GM10248 (cell line): ENCODE results near the gene SYK.

Experiments used
- CTCF ChIA-PET: fragments of 300-600 bp; sonication (Branson Sonifier 250); formaldehyde crosslinking; extraction: SDS; loops from one replicate; lab custom pipeline; 2021; ENCODE audit warnings: antibody characterized with exemption; lab: Yijun Ruan, JAX
- POLR2A ChIA-PET: fragments of 350-650 bp; sonication (Branson Sonifier 250); formaldehyde crosslinking; extraction: SDS; loops from one replicate; lab custom pipeline; 2020; ENCODE audit warnings: antibody characterized with exemption; lab: Yijun Ruan, JAX
- DNase-seq: peaks from one replicate; pipeline ENCODE4 v3.0.0; 2012; ENCODE audit errors: extremely low spot score
- TF ChIP-seq, protein P1 (sequence below): IDR thresholded peaks from 2 replicates; pipeline ENCODE4 v1.5.1; 2012; ENCODE audit warnings: mild to moderate bottlenecking, low read depth; ENCODE audit errors: extremely low read depth, missing control alignments, control extremely low read depth

Gene SYK

GRCh38 chr9:90890146-90890810 is 88.7 kb downstream of the SYK start:
- ChIA-PET POLR2A (no interaction called here), CTCF (interaction anchor here (0.8 to 1.6 kb wide), 3 partner anchors 11 to 24 kb away, joined by 4 to 7 read pairs (median 4); no protein-coding TSS in a partner anchor)
- TF ChIP-seq, protein P1, sequence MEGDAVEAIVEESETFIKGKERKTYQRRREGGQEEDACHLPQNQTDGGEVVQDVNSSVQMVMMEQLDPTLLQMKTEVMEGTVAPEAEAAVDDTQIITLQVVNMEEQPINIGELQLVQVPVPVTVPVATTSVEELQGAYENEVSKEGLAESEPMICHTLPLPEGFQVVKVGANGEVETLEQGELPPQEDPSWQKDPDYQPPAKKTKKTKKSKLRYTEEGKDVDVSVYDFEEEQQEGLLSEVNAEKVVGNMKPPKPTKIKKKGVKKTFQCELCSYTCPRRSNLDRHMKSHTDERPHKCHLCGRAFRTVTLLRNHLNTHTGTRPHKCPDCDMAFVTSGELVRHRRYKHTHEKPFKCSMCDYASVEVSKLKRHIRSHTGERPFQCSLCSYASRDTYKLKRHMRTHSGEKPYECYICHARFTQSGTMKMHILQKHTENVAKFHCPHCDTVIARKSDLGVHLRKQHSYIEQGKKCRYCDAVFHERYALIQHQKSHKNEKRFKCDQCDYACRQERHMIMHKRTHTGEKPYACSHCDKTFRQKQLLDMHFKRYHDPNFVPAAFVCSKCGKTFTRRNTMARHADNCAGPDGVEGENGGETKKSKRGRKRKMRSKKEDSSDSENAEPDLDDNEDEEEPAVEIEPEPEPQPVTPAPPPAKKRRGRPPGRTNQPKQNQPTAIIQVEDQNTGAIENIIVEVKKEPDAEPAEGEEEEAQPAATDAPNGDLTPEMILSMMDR, result no peak
- no peak for DNase-seq

DNA sequence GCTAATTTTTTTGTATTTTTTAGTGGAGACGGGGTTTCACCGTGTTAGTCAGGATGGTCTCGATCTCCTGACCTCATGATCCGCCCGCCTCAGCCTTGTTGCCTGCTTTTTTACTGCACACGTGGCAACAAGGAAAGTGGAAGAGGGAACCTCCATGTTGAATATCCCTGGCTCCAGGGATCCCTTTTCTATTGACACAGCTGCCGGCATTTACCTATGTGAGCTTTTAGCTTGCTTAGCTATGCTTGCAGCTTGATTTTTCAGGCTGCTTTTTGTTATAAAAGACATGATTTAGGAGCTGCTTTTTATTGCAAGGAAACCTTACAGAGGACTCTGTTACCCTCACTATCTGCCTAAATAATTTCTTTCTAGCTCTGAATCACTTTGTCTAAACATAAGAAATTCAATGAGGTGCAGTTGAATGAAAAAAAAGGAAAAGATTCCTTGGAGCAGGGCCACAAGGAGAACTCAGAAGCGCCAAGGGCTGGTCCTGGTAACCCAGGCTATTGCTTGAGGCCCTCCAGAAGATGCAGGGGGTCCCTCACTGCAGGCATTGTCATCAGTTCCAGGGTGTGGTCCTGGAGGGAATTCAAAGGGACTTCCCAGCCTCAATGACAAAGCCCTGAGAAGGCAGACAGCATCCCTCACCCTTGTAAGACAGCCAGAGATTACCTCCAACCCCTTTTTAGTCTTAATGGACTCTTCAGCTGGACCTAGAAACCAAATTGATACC is 89.9 kb downstream of the SYK start:
- no peak for DNase-seq
- CTCF ChIA-PET, result interaction anchor here (1.6 kb wide), 1 partner anchor 23 kb away, joined by 7 read pairs; no protein-coding TSS in a partner anchor
- TF ChIP-seq, protein P1, result no peak
- POLR2A ChIA-PET, result no interaction called here

DNA sequence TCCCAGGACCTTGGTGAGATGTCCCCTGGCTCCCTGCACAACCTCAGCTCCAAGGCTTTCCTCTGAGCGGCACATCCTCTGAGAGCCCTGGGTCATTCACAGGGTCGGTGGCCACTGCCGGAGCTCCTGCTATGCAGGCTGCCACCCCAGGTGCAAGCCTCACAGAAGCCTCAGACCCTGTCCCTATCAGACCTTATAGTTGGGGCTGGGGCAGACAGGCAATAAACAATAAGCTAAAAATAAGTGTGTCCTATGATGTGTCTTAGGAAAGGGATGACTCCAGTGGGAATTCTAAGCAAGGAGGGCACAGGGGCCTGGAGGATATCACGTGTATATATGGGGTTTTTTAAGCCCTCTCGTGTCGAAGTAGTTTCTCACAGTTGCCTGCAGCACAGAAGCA is 91.3 kb downstream of the SYK start:
- CTCF ChIA-PET, result interaction anchor here (0.9 kb wide), 1 partner anchor 23 kb away, joined by 3 read pairs; no protein-coding TSS in a partner anchor
- TF ChIP-seq, protein P1, result no peak
- DNase-seq, result no peak
- POLR2A ChIA-PET, result no interaction called here

GRCh38 chr9:90893706-90894105 is 92.1 kb downstream of the SYK start:
- TF ChIP-seq, protein P1, result no peak
- no peak for DNase-seq
- CTCF ChIA-PET, result interaction anchor here (0.9 to 2.4 kb wide), 2 partner anchors 23 to 532 kb away, joined by 3 to 7 read pairs; no protein-coding TSS in a partner anchor
- POLR2A ChIA-PET, result no interaction called here

- no peak for DNase-seq
- POLR2A ChIA-PET, result no interaction called here
- TF ChIP-seq, protein P1, result peak; percentile 34
- CTCF ChIA-PET, result interaction anchor here (1.0 to 2.4 kb wide), 3 partner anchors 12 to 530 kb away, joined by 3 to 7 read pairs (median 4); no protein-coding TSS in a partner anchor
Observed at GRCh38 chr9:90894986-90895687, 93.5 kb downstream of the SYK start.

DNA sequence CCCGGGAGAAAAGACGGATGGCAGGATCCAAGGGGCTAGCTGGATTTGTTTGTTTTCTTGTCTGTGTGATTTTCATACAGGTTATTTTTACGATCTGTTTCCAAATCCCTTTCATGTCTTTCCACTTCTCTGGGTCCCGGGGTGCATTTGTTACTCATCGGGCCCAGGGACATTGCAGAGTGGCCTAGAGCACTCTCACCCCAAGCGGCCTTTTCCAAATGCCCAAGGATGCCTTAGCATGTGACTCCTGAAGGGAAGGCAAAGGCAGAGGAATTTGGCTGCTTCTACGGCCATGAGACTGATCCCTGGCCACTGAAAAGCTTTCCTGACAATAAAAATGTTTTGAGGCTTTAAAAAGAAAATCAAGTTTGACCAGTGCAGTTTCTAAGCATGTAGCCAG is 94.2 kb downstream of the SYK start:
- TF ChIP-seq, protein P1, result no peak
- ChIA-PET CTCF (interaction anchor here (1.0 to 2.4 kb wide), 3 partner anchors 11 to 530 kb away, joined by 3 to 7 read pairs (median 4); no protein-coding TSS in a partner anchor), POLR2A (no interaction called here)
- no peak for DNase-seq
